ENCODE results near the gene CELSR2.

The CELSR2 gene

GRCh38 chr1:109251277-109252166 lies 2.2 kb downstream of the CELSR2 start:
- no peak for DNase-seq

GRCh38 chr1:109252167-109252892 lies 3.0 kb downstream of the CELSR2 start:
- DNase-seq, result no peak

DNA sequence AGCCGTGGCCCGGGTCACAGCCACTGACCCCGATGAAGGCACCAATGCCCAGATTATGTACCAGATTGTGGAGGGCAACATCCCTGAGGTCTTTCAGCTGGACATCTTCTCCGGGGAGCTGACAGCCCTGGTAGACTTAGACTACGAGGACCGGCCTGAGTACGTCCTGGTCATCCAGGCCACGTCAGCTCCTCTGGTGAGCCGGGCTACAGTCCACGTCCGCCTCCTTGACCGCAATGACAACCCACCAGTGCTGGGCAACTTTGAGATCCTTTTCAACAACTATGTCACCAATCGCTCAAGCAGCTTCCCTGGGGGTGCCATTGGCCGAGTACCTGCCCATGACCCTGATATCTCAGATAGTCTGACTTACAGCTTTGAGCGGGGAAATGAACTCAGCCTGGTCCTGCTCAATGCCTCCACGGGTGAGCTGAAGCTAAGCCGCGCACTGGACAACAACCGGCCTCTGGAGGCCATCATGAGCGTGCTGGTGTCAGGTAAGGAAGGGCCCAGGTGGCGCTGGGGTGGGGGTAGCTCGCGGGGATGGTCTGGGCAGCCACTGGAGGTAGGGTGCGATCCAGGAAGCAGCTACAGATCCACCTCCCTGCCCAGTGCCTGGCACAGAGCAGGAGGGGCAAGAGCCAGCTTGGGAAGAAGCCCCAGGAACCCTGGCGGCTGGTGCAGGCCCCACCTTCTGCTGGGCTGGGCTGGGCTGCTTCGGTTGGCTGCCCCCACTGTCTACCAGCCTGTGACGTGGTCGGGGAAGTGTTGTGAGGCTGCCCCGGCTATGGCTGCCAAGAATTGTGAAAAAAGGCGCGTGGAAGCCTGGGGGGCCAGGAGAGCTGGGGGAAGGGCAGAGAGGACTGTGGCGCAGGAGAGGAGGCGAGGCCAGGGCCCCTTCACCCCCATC lies 3.8 kb downstream of the CELSR2 start:
- DNase-seq, result peak; percentile 38

- peak; percentile 40 for DNase-seq
These were observed 4.7 kb downstream of the CELSR2 start for GRCh38 chr1:109253803-109254620.

- no peak for DNase-seq
These were observed 5.3 kb downstream of the CELSR2 start for GRCh38 chr1:109254621-109255096.

DNA sequence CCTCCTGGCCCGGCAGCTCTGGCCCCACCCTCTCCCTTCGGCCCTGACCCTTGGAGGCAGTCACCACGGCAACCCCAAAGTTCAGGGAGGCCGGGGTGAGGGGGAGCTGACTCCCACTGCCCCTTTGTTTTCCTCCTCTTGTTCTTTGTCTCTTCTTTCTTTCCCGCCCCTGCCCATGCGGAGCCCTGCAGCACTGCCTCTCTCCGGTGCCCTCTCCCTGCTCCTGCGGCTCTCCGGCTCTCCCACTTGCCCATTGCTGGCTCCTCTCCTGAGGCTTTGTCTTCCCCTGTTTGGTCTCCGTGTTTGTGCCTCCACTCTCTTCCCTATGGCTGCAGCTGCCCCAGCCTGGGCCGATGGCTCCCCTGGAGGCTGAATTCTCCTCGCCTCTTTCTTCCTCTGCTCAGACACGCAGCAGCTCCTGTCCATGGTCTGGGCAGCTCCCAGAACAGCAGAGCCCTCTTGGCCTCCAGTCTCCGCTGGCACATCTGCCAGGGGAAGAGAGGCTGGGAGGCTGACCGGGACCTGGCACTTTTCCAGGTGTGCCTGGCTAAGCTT lies 5.8 kb downstream of the CELSR2 start:
- no peak for DNase-seq

DNA sequence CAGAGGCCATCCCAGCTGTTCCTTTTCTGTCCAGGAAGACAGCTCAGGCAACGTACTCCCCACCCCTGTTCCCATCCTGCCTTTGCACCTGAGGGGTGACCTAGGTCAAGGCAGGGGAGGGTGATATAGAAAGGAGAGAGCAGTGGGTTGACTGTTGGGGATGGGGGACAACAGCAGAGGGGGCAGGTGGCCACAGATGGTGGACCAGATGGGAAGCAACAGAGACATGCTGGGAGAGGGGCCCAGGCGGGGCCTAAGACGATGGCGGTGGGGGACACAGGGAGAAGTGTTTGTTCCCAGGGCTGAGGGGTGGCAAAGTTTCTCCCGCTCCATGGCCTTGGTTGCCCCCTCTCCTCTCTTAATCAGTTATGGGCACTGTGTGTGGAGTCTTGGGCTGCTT lies 6.3 kb downstream of the CELSR2 start:
- no peak for DNase-seq

DNA sequence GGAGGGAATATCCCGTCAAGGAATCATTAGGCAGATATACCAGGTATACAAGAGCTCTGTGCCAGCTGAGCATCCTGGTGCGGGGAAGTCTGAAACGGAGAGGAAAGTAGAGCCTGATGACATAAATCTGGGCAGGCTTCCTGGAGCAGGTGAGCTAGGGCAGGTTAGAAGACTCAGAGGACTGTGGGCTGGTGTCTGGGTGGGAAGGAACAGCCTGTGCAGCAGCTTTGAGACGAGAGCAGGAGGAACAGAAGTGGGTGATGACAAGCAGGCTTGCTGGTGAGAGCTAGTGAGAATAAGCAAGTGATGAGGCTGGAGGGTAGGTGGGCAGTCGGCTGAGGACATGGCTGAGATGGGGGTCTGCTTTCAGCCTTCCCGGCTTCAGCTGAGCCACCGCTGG lies 6.7 kb downstream of the CELSR2 start:
- no peak for DNase-seq

- DNase-seq, result no peak
These were observed 7.8 kb downstream of the CELSR2 start for GRCh38 chr1:109256971-109257681.

DNA sequence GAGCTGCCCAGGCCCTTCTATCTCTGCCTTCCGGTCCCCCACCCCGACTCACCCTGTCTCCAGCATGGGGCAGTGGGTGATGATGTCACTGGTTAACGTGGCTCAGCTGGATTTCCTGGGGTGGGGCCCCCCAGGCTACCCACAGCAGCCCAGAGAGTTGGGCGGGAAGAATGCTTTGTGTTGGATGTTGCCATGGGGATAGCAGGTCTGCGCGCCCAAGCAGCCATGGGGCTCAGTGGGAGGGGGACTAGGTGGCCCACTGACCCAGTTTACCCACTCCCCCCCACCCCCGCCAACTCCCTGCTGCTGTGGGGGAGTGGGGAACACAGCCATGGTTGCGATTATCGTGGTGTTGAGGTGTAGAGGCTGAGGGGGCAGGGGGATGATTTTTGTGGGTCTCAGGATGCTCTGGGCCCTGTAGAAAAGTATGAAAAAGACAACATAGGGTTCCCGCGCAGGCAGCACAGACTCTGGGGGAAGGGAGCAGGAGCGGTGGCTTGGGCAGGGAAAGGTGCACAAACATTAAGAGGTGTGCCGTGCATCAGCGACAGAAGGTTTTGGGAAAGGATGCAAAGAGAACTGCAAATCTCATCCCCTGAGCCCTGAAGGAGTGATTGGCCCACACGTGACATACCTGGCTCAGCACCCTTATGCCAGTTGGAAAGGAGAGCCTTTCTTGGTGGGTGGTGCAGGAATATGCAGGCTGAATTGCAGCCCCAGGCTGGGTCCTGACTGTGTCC lies 8.5 kb downstream of the CELSR2 start:
- DNase-seq, result no peak

DNA sequence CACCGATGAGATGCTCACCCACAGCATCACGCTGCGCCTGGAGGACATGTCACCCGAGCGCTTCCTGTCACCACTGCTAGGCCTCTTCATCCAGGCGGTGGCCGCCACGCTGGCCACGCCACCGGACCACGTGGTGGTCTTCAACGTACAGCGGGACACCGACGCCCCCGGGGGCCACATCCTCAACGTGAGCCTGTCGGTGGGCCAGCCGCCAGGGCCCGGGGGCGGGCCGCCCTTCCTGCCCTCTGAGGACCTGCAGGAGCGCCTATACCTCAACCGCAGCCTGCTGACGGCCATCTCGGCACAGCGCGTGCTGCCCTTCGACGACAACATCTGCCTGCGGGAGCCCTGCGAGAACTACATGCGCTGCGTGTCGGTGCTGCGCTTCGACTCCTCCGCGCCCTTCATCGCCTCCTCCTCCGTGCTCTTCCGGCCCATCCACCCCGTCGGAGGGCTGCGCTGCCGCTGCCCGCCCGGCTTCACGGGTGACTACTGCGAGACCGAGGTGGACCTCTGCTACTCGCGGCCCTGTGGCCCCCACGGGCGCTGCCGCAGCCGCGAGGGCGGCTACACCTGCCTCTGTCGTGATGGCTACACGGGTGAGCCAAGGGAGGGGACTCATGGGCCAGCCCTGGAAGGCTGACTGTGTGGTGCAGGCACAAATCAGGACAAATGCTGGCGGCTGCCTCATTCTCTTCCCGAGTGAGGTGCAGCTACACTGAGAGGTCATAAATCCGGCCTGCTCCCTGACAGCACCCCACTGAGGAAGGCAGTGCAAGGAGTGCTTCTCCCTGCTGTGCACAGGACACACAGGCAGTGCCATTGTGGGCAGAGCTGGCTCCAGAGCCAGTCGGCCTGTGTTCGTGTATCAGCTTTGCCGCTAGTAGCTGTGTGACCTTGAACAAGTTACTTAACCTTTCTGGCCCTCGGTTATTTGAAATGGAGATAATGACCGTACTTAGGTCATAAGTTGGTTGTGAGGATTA lies 9.4 kb downstream of the CELSR2 start:
- no peak for DNase-seq

DNA sequence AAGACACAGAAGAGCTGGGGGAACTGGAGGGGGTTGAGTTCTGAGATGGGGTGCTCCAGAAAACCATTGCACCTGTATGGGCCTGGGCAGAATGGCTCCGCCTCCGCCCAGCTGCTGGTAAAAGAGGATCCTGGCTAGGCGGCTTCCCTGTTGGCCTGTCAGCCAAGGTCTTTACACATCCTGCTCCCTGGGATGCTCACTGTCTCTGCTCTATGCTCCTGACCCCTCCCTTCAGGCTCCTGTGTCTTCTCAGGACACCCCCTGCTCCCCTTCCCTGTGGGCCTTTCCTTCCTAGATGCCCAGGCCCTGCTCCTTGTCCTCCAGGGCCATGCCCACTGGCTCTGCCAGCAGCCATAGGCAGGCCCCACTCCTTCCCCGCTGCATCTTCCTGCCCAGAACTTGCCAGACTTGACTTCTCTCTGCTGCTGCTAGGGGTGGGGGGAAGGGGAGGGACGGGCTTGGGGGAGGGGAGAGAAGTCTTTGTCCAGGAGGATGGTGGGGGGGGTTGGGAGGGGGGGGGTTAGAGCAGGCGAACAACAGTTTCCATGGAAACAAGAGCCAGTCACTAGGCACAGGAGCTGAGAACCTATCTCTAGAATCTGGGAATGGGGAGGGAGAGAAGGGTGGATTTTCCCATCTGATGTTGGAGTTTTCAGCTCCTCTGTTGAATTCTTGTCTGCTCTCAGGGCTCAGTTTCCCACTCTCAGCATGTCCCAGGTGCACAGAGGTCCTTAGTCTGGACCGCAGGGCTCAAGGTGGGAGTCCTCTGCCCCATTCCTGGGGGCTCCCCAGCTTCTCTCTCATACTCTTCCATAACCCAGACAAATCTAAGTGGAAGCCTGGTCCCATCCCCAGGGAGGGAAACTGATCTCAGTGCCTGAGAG lies 10.6 kb downstream of the CELSR2 start:
- no peak for DNase-seq

DNA sequence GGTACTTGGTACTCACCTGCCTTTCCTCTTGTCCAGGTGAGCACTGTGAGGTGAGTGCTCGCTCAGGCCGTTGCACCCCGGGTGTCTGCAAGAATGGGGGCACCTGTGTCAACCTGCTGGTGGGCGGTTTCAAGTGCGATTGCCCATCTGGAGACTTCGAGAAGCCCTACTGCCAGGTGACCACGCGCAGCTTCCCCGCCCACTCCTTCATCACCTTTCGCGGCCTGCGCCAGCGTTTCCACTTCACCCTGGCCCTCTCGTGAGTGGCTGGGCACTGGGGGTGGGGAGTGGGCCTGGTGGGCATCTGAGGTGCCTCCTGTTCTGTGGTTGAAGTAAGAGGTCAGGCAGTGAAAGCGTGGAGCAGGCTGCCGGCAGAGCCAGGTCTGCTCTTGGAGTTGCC lies 11.7 kb downstream of the CELSR2 start:
- no peak for DNase-seq

DNA sequence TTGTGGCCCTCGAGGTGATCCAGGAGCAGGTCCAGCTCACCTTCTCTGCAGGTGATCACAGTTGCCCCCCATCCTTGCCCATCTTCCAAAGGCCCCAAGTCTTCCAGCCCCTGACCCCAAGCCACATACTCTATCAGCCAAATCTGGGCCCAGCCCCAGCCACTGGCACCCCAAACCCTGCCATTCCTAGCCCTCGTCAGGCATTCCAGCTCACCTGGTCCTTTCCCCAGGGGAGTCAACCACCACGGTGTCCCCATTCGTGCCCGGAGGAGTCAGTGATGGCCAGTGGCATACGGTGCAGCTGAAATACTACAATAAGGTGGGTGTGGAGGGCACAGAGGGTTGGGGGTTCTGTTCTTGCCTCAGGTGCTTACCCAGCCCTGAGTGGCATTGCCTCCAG lies 12.2 kb downstream of the CELSR2 start:
- no peak for DNase-seq

GRCh38 chr1:109262231-109263055 lies 13.1 kb downstream of the CELSR2 start:
- DNase-seq, result no peak

DNA sequence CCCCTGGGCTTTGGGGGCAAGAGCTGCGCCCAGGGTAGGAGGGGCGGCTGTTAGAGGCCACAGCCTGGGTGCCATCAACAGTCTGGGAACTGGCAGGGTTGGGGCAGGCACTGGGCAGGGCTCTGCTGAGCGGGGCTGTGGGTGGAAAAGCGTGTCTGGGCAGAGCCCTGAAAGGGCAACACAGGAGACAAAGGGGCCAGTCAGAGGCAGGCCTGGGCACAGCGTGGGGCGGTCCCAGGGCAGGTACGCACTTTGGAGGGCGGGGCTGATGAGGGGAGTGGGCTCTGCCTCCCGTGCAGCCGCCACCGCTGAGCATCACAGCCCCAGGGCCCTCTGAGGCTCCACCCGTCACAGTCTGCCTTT lies 13.9 kb downstream of the CELSR2 start:
- no peak for DNase-seq
